ENCODE measurements around the gene FRMD4A. TPM values are rescaled to one million over a fixed set of nuclear protein-coding genes. Genes with fewer than 3 reads are reported as not detected.
"Not testable (repeated sequence)": the region's sequence is repeated elsewhere in the genome, so short reads cannot be mapped to it uniquely, and the experiment has no call there.

Gene FRMD4A
- total RNA-seq, 1 donor from 2014 or later, result 34.6 TPM

- no peak for TF ChIP-seq CTCF (conservative IDR thresholded peaks at IDR 0.05; ENCODE audit: low read depth, low read length)
- no peak overlapping the region for H3K4me3 ChIP-seq (ENCODE audit: low read depth, low read length)
- DNase-seq (ENCODE audit: low read depth), result no peak
Measured at GRCh38 chr10:13779748-13780147, 551.0 kb downstream of the FRMD4A start.

- H3K4me3 ChIP-seq (ENCODE audit: low read depth, low read length); DNase-seq (ENCODE audit: low read depth): not testable (repeated sequence)
Measured at GRCh38 chr10:13778693-13778960, 552.1 kb downstream of the FRMD4A start.

- no peak overlapping the region for H3K4me3 ChIP-seq (ENCODE audit: low read depth, low read length)
- no peak for DNase-seq (ENCODE audit: low read depth)
- no peak for TF ChIP-seq CTCF (conservative IDR thresholded peaks at IDR 0.05; ENCODE audit: low read depth, low read length)
Measured at GRCh38 chr10:13776861-13777311, 553.8 kb downstream of the FRMD4A start.

- no peak for TF ChIP-seq CTCF (conservative IDR thresholded peaks at IDR 0.05; ENCODE audit: low read depth, low read length)
- H3K4me3 ChIP-seq (ENCODE audit: low read depth, low read length), result no peak overlapping the region
- no peak for DNase-seq (ENCODE audit: low read depth)
Measured at GRCh38 chr10:13775786-13776775, 554.6 kb downstream of the FRMD4A start.

GRCh38 chr10:13774303-13774893 lies 556.3 kb downstream of the FRMD4A start:
- DNase-seq (ENCODE audit: low read depth), result no peak
- H3K4me3 ChIP-seq (ENCODE audit: low read depth, low read length), result no peak overlapping the region
- no peak for TF ChIP-seq CTCF (conservative IDR thresholded peaks at IDR 0.05; ENCODE audit: low read depth, low read length)

GRCh38 chr10:13773496-13774170 lies 557.1 kb downstream of the FRMD4A start:
- no peak for DNase-seq (ENCODE audit: low read depth)
- H3K4me3 ChIP-seq (ENCODE audit: low read depth, low read length), result no peak overlapping the region
- no peak for TF ChIP-seq CTCF (conservative IDR thresholded peaks at IDR 0.05; ENCODE audit: low read depth, low read length)

- no peak overlapping the region for H3K4me3 ChIP-seq (ENCODE audit: low read depth, low read length)
- DNase-seq (ENCODE audit: low read depth), result no peak
- TF ChIP-seq CTCF (conservative IDR thresholded peaks at IDR 0.05; ENCODE audit: low read depth, low read length), result no peak
Measured at GRCh38 chr10:13773043-13773442, 557.7 kb downstream of the FRMD4A start.

All from epithelial cell of proximal tubule (primary cell).